Measurements from ENCODE around the gene DENND1A. TPM values are rescaled to one million over a fixed set of nuclear protein-coding genes. Genes with fewer than 3 reads are reported as not detected.
"Not testable (repeated sequence)": the region's sequence is repeated elsewhere in the genome, so short reads cannot be mapped to it uniquely, and the experiment has no call there.

Gene DENND1A, protein sequence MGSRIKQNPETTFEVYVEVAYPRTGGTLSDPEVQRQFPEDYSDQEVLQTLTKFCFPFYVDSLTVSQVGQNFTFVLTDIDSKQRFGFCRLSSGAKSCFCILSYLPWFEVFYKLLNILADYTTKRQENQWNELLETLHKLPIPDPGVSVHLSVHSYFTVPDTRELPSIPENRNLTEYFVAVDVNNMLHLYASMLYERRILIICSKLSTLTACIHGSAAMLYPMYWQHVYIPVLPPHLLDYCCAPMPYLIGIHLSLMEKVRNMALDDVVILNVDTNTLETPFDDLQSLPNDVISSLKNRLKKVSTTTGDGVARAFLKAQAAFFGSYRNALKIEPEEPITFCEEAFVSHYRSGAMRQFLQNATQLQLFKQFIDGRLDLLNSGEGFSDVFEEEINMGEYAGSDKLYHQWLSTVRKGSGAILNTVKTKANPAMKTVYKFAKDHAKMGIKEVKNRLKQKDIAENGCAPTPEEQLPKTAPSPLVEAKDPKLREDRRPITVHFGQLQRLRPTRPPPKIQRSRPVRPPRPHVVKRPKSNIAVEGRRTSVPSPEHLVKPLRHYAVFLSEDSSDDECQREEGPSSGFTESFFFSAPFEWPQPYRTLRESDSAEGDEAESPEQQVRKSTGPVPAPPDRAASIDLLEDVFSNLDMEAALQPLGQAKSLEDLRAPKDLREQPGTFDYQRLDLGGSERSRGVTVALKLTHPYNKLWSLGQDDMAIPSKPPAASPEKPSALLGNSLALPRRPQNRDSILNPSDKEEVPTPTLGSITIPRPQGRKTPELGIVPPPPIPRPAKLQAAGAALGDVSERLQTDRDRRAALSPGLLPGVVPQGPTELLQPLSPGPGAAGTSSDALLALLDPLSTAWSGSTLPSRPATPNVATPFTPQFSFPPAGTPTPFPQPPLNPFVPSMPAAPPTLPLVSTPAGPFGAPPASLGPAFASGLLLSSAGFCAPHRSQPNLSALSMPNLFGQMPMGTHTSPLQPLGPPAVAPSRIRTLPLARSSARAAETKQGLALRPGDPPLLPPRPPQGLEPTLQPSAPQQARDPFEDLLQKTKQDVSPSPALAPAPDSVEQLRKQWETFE
- 13.9 TPM for polyA plus RNA-seq (2013, experiment 1 of 2)
- 10.2 TPM for polyA plus RNA-seq (2013, experiment 2 of 2)

- H3K9me3 ChIP-seq (ENCODE audit: control insufficient read depth, low read length), result no peaks in the 10 kb centered on the region
- no peaks in the 10 kb centered on the region for H3K36me3 ChIP-seq (ENCODE audit: control insufficient read depth, insufficient read depth, low read length)
- H3K4me3 ChIP-seq (ENCODE audit: extremely low read depth, insufficient read depth, low read length, poor library complexity, severe bottlenecking), result peak within 1 kb of the TSS; percentile 65
- WGBS, 2 experiments (ENCODE audit: insufficient coverage in 2 of 2), result 13 to 26% methylated on average over 25 to 48 of the region's 83 CpGs
- peaks cover 5% of the 10 kb centered on the region for H3K4me1 ChIP-seq (ENCODE audit: control insufficient read depth, insufficient read depth, low read length, poor library complexity, severe bottlenecking)
- no peak within 1 kb of the TSS for H3K27ac ChIP-seq (ENCODE audit: low read depth, low read length, severe bottlenecking)
Measured at GRCh38 chr9:123929870-123930831, at the start of gene DENND1A. TSS of gene DENND1A (minus strand) at chr9:123930126. CDS start at chr9:123929905, 221 bp downstream.

DNA sequence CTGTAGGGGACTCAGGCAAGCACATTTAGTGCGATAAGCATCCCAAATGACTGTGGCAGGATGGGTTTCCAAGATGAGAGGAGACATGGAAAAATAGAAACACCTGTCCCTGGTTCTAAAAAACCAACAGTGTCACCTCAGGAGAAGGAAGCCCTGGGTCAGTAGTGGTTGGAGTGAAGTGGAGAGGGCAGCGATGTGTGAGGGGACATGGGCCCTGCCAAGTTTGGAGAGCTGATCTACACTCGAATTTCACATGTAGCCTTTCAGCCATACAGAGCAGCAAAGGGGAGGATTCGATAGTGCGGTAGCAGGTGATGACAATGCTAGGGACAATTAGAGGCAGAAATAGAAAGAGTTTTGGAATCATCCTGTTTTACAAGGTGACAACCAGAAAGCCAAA, 49.1 kb upstream of the DENND1A start:
- H3K4me1 ChIP-seq (ENCODE audit: control insufficient read depth, insufficient read depth, low read length, poor library complexity, severe bottlenecking), result no peaks in the 10 kb centered on the region
- WGBS, 2 experiments (ENCODE audit: insufficient coverage in 2 of 2), result 90 to 92% methylated on average over 3 to 4 of the region's 5 CpGs

DNA sequence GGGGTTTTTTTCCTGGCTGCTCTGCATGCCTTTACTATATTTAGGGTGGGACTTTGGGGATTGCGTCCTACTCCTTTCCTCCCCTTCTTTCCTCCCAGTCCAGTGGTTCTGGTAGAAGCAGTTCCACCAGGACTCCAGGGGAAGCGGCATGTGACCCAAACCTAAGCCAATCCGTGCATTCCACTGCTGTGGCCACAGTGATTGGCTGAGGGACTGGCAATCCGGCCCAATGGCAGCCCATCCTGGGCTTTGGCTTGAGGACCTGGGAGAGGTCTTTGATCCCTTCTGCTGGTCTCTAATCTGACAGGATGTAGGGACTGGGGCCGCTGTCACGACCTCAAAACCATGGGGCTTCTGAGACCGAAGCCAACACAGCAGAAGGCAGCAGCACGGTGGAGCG, 46.7 kb upstream of the DENND1A start:
- not testable (repeated sequence) for H3K9me3 ChIP-seq (ENCODE audit: control insufficient read depth, low read length); H3K27ac ChIP-seq (ENCODE audit: low read depth, low read length, severe bottlenecking); H3K4me1 ChIP-seq (ENCODE audit: control insufficient read depth, insufficient read depth, low read length, poor library complexity, severe bottlenecking); H3K4me3 ChIP-seq (ENCODE audit: extremely low read depth, insufficient read depth, low read length, poor library complexity, severe bottlenecking); H3K36me3 ChIP-seq (ENCODE audit: control insufficient read depth, insufficient read depth, low read length)
- WGBS, 2 experiments (ENCODE audit: insufficient coverage in 2 of 2), result no CpG with 5 or more reads among the region's 9 CpGs

More for the DNA sequence above, 49.1 kb upstream of the DENND1A start:
- Histone ChIP-seq H3K4me3 (ENCODE audit: extremely low read depth, insufficient read depth, low read length, poor library complexity, severe bottlenecking) (no peak overlapping the region), H3K9me3 (ENCODE audit: control insufficient read depth, low read length) (no peaks in the 10 kb centered on the region), H3K27ac (ENCODE audit: low read depth, low read length, severe bottlenecking) (no peak overlapping the region), H3K36me3 (ENCODE audit: control insufficient read depth, insufficient read depth, low read length) (no peaks in the 10 kb centered on the region)

GRCh38 chr9:123975871-123976270, 45.9 kb upstream of the DENND1A start:
- WGBS, 2 experiments (ENCODE audit: insufficient coverage in 2 of 2), result 80 to 88% methylated on average over 3 of the region's 3 CpGs
- H3K27ac ChIP-seq (ENCODE audit: low read depth, low read length, severe bottlenecking), result no peak overlapping the region
- no peaks in the 10 kb centered on the region for H3K36me3 ChIP-seq (ENCODE audit: control insufficient read depth, insufficient read depth, low read length)
- no peak overlapping the region for H3K4me3 ChIP-seq (ENCODE audit: extremely low read depth, insufficient read depth, low read length, poor library complexity, severe bottlenecking)
- H3K4me1 ChIP-seq (ENCODE audit: control insufficient read depth, insufficient read depth, low read length, poor library complexity, severe bottlenecking), result no peaks in the 10 kb centered on the region
- H3K9me3 ChIP-seq (ENCODE audit: control insufficient read depth, low read length), result peaks cover 8% of the 10 kb centered on the region

DNA sequence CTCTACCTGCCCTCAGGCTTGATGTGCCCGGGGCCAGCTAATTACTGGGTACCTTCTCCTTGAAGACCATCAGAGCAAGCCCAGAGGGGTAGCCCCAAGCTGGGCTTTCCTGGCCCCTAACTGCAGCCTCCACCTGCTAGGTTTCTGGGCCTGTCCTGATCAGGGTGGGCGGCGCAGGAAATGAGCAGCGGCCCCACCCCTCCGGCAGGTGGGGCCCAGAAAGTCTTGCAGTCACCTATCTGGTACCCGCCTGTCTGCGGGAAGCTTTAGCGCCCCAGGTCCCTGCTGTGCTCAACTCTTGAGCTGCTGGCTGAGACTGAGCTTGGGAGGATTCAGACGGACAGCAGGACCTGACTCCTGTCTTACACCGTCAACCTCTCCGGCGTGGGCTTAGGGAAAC, 44.5 kb upstream of the DENND1A start:
- H3K27ac ChIP-seq (ENCODE audit: low read depth, low read length, severe bottlenecking), result no peak overlapping the region
- 77 to 90% methylated on average over 11 to 12 of the region's 12 CpGs for WGBS, 2 experiments (ENCODE audit: insufficient coverage in 2 of 2)
- no peaks in the 10 kb centered on the region for H3K4me1 ChIP-seq (ENCODE audit: control insufficient read depth, insufficient read depth, low read length, poor library complexity, severe bottlenecking)
- no peaks in the 10 kb centered on the region for H3K36me3 ChIP-seq (ENCODE audit: control insufficient read depth, insufficient read depth, low read length)
- peaks cover 8% of the 10 kb centered on the region for H3K9me3 ChIP-seq (ENCODE audit: control insufficient read depth, low read length)
- H3K4me3 ChIP-seq (ENCODE audit: extremely low read depth, insufficient read depth, low read length, poor library complexity, severe bottlenecking), result no peak overlapping the region

GRCh38 chr9:123973590-123974223, 43.8 kb upstream of the DENND1A start:
- WGBS, 2 experiments (ENCODE audit: insufficient coverage in 2 of 2), result 89 to 91% methylated on average over 9 of the region's 9 CpGs
- Histone ChIP-seq H3K9me3 (ENCODE audit: control insufficient read depth, low read length) (peaks cover 8% of the 10 kb centered on the region), H3K4me3 (ENCODE audit: extremely low read depth, insufficient read depth, low read length, poor library complexity, severe bottlenecking) (no peak overlapping the region), H3K4me1 (ENCODE audit: control insufficient read depth, insufficient read depth, low read length, poor library complexity, severe bottlenecking) (no peaks in the 10 kb centered on the region), H3K27ac (ENCODE audit: low read depth, low read length, severe bottlenecking) (no peak overlapping the region), H3K36me3 (ENCODE audit: control insufficient read depth, insufficient read depth, low read length) (no peaks in the 10 kb centered on the region)

- Histone ChIP-seq H3K4me1 (ENCODE audit: control insufficient read depth, insufficient read depth, low read length, poor library complexity, severe bottlenecking) (no peaks in the 10 kb centered on the region), H3K36me3 (ENCODE audit: control insufficient read depth, insufficient read depth, low read length) (no peaks in the 10 kb centered on the region), H3K9me3 (ENCODE audit: control insufficient read depth, low read length) (peaks cover 8% of the 10 kb centered on the region), H3K27ac (ENCODE audit: low read depth, low read length, severe bottlenecking) (no peak overlapping the region), H3K4me3 (ENCODE audit: extremely low read depth, insufficient read depth, low read length, poor library complexity, severe bottlenecking) (no peak overlapping the region)
- 91 to 95% methylated on average over 8 of the region's 8 CpGs for WGBS, 2 experiments (ENCODE audit: insufficient coverage in 2 of 2)
Measured at GRCh38 chr9:123972618-123973017, 42.7 kb upstream of the DENND1A start.

DNA sequence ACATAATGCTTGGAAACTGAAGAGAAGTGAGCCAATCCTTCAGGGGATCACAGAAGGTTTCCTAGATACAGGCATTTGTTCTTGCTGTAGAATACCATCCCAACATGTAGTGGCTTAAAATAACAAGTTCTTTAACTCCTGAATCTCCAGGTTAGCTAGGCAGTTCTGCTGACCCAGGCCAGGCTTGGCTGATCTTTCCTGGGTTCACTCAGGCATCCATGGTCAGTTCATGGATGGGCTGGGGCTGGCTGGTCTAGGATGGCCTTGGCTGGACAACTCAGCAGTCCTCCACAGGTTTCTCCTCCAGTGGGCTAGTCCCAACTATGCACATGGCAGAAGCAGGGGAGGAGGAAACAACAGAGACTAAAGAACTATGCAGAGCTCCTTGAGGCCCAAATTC, 37.4 kb upstream of the DENND1A start:
- Histone ChIP-seq H3K9me3 (ENCODE audit: control insufficient read depth, low read length) (no peaks in the 10 kb centered on the region), H3K27ac (ENCODE audit: low read depth, low read length, severe bottlenecking) (no peak overlapping the region), H3K36me3 (ENCODE audit: control insufficient read depth, insufficient read depth, low read length) (no peaks in the 10 kb centered on the region), H3K4me3 (ENCODE audit: extremely low read depth, insufficient read depth, low read length, poor library complexity, severe bottlenecking) (no peak overlapping the region), H3K4me1 (ENCODE audit: control insufficient read depth, insufficient read depth, low read length, poor library complexity, severe bottlenecking) (no peaks in the 10 kb centered on the region)

DNA sequence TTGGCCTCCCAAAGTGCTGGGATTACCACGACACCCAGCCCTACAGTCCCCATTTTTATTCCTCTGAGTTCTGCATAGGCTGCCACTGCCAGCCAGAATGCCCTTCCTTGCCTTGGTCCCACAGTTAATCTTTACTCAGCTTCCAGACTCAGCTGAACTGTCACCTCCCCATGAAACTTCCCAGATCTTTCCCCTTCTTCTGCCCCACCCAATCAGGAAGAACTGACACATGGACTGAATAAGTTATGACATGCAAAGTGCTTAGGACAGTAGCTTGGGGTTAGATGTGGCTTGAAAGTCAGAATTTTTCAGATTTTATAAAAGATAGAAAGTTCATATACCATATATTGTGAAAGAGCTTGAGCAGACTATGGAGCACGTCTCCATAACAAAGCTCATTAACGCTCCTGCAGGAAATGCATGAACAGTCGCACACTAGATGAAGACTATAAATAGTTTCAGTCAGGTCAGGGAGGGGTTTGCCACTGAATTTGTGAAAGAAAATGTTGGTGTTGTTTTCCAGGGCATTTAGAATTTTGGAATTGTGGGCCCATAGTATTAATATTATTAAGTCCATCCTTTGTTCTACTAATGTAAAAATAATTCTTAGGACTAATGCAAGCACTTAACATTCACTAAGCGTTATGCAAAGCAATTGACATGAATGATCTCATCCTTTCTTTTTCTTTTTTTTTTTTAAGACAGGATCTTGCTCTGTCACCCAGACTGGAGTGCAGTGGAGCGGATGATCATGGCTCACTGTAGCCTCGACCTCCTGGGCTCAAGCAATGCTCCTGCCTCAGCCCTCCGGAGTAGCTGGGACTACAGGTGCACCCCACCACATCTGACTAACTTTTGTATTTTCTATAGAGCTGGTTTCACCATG, 36.1 kb upstream of the DENND1A start:
- Histone ChIP-seq H3K4me1 (ENCODE audit: control insufficient read depth, insufficient read depth, low read length, poor library complexity, severe bottlenecking) (no peaks in the 10 kb centered on the region), H3K4me3 (ENCODE audit: extremely low read depth, insufficient read depth, low read length, poor library complexity, severe bottlenecking) (no peak overlapping the region), H3K27ac (ENCODE audit: low read depth, low read length, severe bottlenecking) (no peak overlapping the region), H3K9me3 (ENCODE audit: control insufficient read depth, low read length) (no peaks in the 10 kb centered on the region), H3K36me3 (ENCODE audit: control insufficient read depth, insufficient read depth, low read length) (no peaks in the 10 kb centered on the region)
- WGBS, 2 experiments (ENCODE audit: insufficient coverage in 2 of 2), result 86 to 90% methylated on average over 5 to 8 of the region's 8 CpGs
